ENCODE data around the gene AARSD1. TPM values are rescaled to one million over a fixed set of nuclear protein-coding genes. Genes with fewer than 3 reads are reported as not detected.
"Not testable (repeated sequence)": the region's sequence is repeated elsewhere in the genome, so short reads cannot be mapped to it uniquely, and the experiment has no call there.

Gene AARSD1
- total RNA-seq, 1 experiment from 2014 or later = 69.0 TPM

DNA sequence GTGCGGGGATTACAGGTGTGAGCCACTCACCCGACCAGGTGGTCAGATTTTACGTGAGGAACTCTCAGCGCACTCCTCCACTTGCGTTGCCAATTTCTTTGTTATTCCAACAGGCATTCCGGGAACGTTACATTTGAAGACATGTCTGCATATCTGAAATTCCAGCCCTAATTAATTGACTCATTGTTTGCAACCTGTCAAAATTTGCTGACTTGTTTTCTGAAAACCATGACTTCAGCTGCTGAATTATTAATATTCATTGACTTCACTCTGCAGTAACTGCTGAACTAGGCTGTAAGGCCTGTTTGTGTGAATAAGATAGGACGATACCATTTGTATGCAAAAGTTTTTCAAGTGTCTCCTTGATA is 47.0 kb downstream of the AARSD1 start:
- H3K9me3 ChIP-seq = no peaks in the 10 kb centered on the region
- H3K9me3 Mint-ChIP-seq (ENCODE audit: unreplicated experiment) = no peaks in the 10 kb centered on the region
- H3K4me3 Mint-ChIP-seq (ENCODE audit: unreplicated experiment) = no peak overlapping the region
- no peak overlapping the region for H3K4me3 ChIP-seq (ENCODE audit: low read depth, low read length)
- BruUV-seq (replicated peaks) = no TSS peak
- peaks cover 14% of the 10 kb centered on the region for H3K4me1 ChIP-seq
- H3K4me1 Mint-ChIP-seq (ENCODE audit: low read depth, unreplicated experiment) = no peaks in the 10 kb centered on the region
- no peaks in the 10 kb centered on the region for H3K27me3 ChIP-seq (replicated peaks; ENCODE audit: control insufficient read depth, insufficient read depth, low read length)
- H3K27ac Mint-ChIP-seq (ENCODE audit: unreplicated experiment) = no peak overlapping the region
- no peaks in the 10 kb centered on the region for H3K27me3 Mint-ChIP-seq (ENCODE audit: insufficient read depth, unreplicated experiment)
- DNase-seq = no peak
- intact Hi-C loops (cut with micrococcal nuclease; ENCODE audit: unreplicated experiment) = no loop called here
- CTCF ChIA-PET = interaction anchor here (0.6 kb wide), 1 partner anchor 10 kb away, joined by 3 read pairs; no protein-coding TSS in a partner anchor
- no peak for TF ChIP-seq CTCF (IDR thresholded peaks at IDR 0.05; ENCODE audit: insufficient read depth in 1 of 2, low read depth in 1 of 2, low read length in 1 of 2, severe bottlenecking in 1 of 2, unreplicated experiment in 1 of 2)
- H3K36me3 ChIP-seq (ENCODE audit: control insufficient read depth, insufficient read depth, low read length) = no peaks in the 10 kb centered on the region
- POLR2A ChIA-PET = no interaction called here
- peaks cover 5% of the 10 kb centered on the region for H3K36me3 Mint-ChIP-seq (ENCODE audit: insufficient read depth, unreplicated experiment)

DNA sequence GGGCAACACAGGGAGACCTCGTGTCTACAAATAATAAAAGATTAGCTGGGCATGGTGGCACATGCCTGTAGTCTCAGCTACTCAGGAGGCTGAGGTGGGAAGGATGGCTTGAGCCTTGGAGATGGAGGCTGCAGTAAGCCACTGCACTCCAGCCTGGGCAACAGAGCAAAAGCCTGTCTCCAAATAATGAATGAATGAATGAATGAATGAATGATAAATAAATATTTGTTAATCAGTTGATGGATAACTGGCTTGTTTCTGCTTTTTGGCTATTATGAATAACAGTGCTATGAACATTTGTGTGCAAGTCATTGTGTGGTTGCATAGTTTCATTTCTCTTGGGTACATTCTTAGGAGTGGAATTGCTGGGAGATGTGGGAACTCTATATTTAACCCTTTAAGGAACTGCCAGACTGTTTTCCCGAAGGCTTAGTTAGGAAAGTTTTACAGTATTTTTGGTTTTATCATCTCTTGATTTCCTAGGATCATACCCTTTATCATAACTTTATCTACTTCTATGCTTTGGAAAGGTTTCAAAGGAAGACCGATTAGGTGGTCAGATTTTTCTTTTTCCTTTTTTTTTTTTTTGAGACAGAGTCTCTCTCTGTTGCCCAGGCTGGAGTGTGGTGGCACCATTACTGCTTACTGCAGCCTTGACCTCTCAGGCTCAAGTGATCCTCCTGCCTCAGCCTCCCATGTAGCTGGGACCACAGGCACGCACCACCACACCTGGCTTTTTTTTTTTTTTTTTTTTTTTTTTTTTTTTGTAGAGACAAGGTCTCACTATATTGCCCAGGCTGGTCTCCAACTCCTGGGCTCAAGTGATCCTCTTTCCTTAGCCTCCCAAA is 47.6 kb downstream of the AARSD1 start:
- H3K36me3 ChIP-seq (ENCODE audit: control insufficient read depth, insufficient read depth, low read length); CTCF ChIA-PET; H3K4me3 ChIP-seq (ENCODE audit: low read depth, low read length); H3K9me3 ChIP-seq; POLR2A ChIA-PET; H3K9me3 Mint-ChIP-seq (ENCODE audit: unreplicated experiment); H3K36me3 Mint-ChIP-seq (ENCODE audit: insufficient read depth, unreplicated experiment); intact Hi-C loops (cut with micrococcal nuclease; ENCODE audit: unreplicated experiment); H3K27ac Mint-ChIP-seq (ENCODE audit: unreplicated experiment); H3K4me1 Mint-ChIP-seq (ENCODE audit: low read depth, unreplicated experiment); H3K4me3 Mint-ChIP-seq (ENCODE audit: unreplicated experiment); H3K27me3 Mint-ChIP-seq (ENCODE audit: insufficient read depth, unreplicated experiment); BruUV-seq (replicated peaks); H3K27me3 ChIP-seq (replicated peaks; ENCODE audit: control insufficient read depth, insufficient read depth, low read length); DNase-seq: not testable (repeated sequence)
- H3K4me1 ChIP-seq = peaks cover 14% of the 10 kb centered on the region

DNA sequence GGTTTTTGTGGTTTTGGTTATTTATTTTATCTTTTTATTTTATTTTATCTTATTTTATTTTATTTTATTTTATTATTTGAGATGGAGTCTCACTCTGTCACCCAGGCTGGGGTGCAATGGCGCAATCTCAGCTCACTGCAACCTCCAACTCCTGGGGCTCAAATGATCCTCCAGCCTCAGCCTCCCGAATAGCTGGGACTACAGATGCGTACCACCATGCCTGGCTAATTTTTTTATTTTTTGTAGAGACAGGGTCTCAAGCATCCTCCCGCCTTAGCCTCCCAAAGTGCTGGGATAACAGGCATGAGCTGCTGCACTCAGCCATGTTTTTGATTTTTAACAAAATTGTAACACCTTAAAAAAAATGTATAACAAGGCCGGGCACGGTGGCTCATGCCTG is 49.0 kb downstream of the AARSD1 start:
- CTCF ChIA-PET; H3K27me3 Mint-ChIP-seq (ENCODE audit: insufficient read depth, unreplicated experiment); H3K4me1 Mint-ChIP-seq (ENCODE audit: low read depth, unreplicated experiment); BruUV-seq (replicated peaks); H3K36me3 Mint-ChIP-seq (ENCODE audit: insufficient read depth, unreplicated experiment); H3K9me3 Mint-ChIP-seq (ENCODE audit: unreplicated experiment); DNase-seq; intact Hi-C loops (cut with micrococcal nuclease; ENCODE audit: unreplicated experiment); H3K27ac Mint-ChIP-seq (ENCODE audit: unreplicated experiment); POLR2A ChIA-PET; H3K36me3 ChIP-seq (ENCODE audit: control insufficient read depth, insufficient read depth, low read length); H3K9me3 ChIP-seq; H3K4me3 Mint-ChIP-seq (ENCODE audit: unreplicated experiment); H3K4me3 ChIP-seq (ENCODE audit: low read depth, low read length); H3K27me3 ChIP-seq (replicated peaks; ENCODE audit: control insufficient read depth, insufficient read depth, low read length): not testable (repeated sequence)
- peaks cover 11% of the 10 kb centered on the region for H3K4me1 ChIP-seq

- ChIA-PET POLR2A (no interaction called here), CTCF (interaction anchor here (0.6 kb wide), 1 partner anchor 75 kb away, joined by 3 read pairs; no protein-coding TSS in a partner anchor)
- Mint-ChIP-seq H3K9me3 (ENCODE audit: unreplicated experiment) (no peaks in the 10 kb centered on the region), H3K4me1 (ENCODE audit: low read depth, unreplicated experiment) (peaks cover 5% of the 10 kb centered on the region), H3K4me3 (ENCODE audit: unreplicated experiment) (no peak overlapping the region), H3K27me3 (ENCODE audit: insufficient read depth, unreplicated experiment) (peaks cover 3% of the 10 kb centered on the region), H3K27ac (ENCODE audit: unreplicated experiment) (no peak overlapping the region), H3K36me3 (ENCODE audit: insufficient read depth, unreplicated experiment) (no peaks in the 10 kb centered on the region)
- no peaks in the 10 kb centered on the region for H3K36me3 ChIP-seq (ENCODE audit: control insufficient read depth, insufficient read depth, low read length)
- no peaks in the 10 kb centered on the region for H3K27me3 ChIP-seq (replicated peaks; ENCODE audit: control insufficient read depth, insufficient read depth, low read length)
- H3K9me3 ChIP-seq = no peaks in the 10 kb centered on the region
- H3K4me3 ChIP-seq (ENCODE audit: low read depth, low read length) = no peak overlapping the region
- intact Hi-C loops (cut with micrococcal nuclease; ENCODE audit: unreplicated experiment) = no loop called here
- H3K4me1 ChIP-seq = peaks cover 6% of the 10 kb centered on the region; the same call in 1 of the 2 replicates
- no TSS peak for BruUV-seq (replicated peaks)
- no peak for TF ChIP-seq CTCF (IDR thresholded peaks at IDR 0.05; ENCODE audit: insufficient read depth in 1 of 2, low read depth in 1 of 2, low read length in 1 of 2, severe bottlenecking in 1 of 2, unreplicated experiment in 1 of 2)
- DNase-seq = no peak
These were observed 50.2 kb downstream of the AARSD1 start for GRCh38 chr17:42913981-42914617.
